PC-3 (cell line): Measurements from ENCODE around the gene PLSCR5. TPM values are rescaled to one million over a fixed set of nuclear protein-coding genes. Genes with fewer than 3 reads are reported as not detected.

ENCODE experiments used
- ATAC-seq: fragments of 200-7000 bp; cut with Tn5 transposase; 2 replicates; pipeline ENCODE4 v1.9.1; 2020; ENCODE audit warnings: mild to moderate bottlenecking, moderate library complexity
- BruUV-seq: library from RNA; stranded (reverse); fragments of 400-500 nt; replicated peaks from 2 replicates; lab custom pipeline; 2021; lab: Mats Ljungman, UMichigan
- CTCF ChIA-PET: fragments of 300-600 bp; sonication (Branson Sonifier 250); formaldehyde crosslinking; loops from one replicate; lab custom pipeline; 2022; ENCODE audit warnings: antibody characterized with exemption; lab: Charles Lee
- POLR2A ChIA-PET: fragments of 300-600 bp; sonication (Branson Sonifier 250); formaldehyde crosslinking; loops from one replicate; lab custom pipeline; 2022; ENCODE audit warnings: antibody characterized with exemption; ENCODE audit not compliant: unreplicated experiment; lab: Charles Lee
- DNase-seq: peaks from one replicate; pipeline ENCODE4 v3.0.0-alpha.2; 2015
- H2AFZ ChIP-seq: fragments of 300-600 bp; sonication (generic); 2 replicates; pipeline ENCODE4 v1.6.0; 2016; ENCODE audit warnings: antibody characterized with exemption, low read length
- H3F3A ChIP-seq: fragments of 300-600 bp; sonication (generic); one replicate; pipeline ENCODE4 v1.6.0; 2017; ENCODE audit warnings: antibody characterized with exemption, low read length, control low read depth, mild to moderate bottlenecking; ENCODE audit not compliant: unreplicated experiment
- H3K27ac ChIP-seq: fragments of 300-600 bp; sonication (generic); 2 replicates; pipeline ENCODE4 v1.5.1; 2016; ENCODE audit warnings: mild to moderate bottlenecking, low read length
- H3K27me3 ChIP-seq: fragments of 300-600 bp; sonication (generic); 2 replicates; pipeline ENCODE4 v1.6.1; 2016; ENCODE audit warnings: low read length, mixed read lengths
- H3K36me3 ChIP-seq: fragments of 300-600 bp; sonication (generic); 2 replicates; pipeline ENCODE4 v1.6.1; 2016; ENCODE audit warnings: low read depth, mixed run types, low read length, mixed read lengths
- H3K4me1 ChIP-seq: fragments of 300-600 bp; sonication (generic); 2 replicates; pipeline ENCODE4 v1.5.1; 2016; ENCODE audit warnings: low read length; ENCODE audit not compliant: insufficient read depth
- H3K4me2 ChIP-seq: fragments of 300-600 bp; sonication (generic); 2 replicates; pipeline ENCODE4 v1.6.0; 2016; ENCODE audit warnings: low read length
- H3K4me3 ChIP-seq: fragments of 300-600 bp; sonication (generic); 2 replicates; pipeline ENCODE4 v1.5.1; 2016; ENCODE audit warnings: mild to moderate bottlenecking, low read length, mixed read lengths
- H3K79me2 ChIP-seq: fragments of 300-600 bp; sonication (generic); 2 replicates; pipeline ENCODE4 v1.6.1; 2017; ENCODE audit warnings: low read length, mixed read lengths
- H3K9ac ChIP-seq: fragments of 300-600 bp; sonication (generic); 2 replicates; pipeline ENCODE4 v1.6.0; 2016; ENCODE audit warnings: mild to moderate bottlenecking, low read length
- H3K9me2 ChIP-seq: fragments of 300-600 bp; sonication (generic); replicated peaks from 2 replicates; pipeline ENCODE4 v1.6.1; 2016; ENCODE audit warnings: mixed run types, low read length, mixed read lengths
- H3K9me3 ChIP-seq: fragments of 300-600 bp; sonication (generic); 2 replicates; pipeline ENCODE4 v1.6.1; 2016; ENCODE audit warnings: low read length, mixed read lengths
- H4K20me1 ChIP-seq: fragments of 300-600 bp; sonication (generic); 2 replicates; pipeline ENCODE4 v1.6.1; 2016; ENCODE audit warnings: low read length, mixed read lengths
- EZH2 ChIP-seq: fragments of 300-600 bp; sonication (generic); IDR thresholded peaks from one replicate; pipeline ENCODE4 v1.6.1; 2017; ENCODE audit warnings: antibody characterized with exemption, mild to moderate bottlenecking, low read length; ENCODE audit not compliant: unreplicated experiment
- EZH2phosphoT487 ChIP-seq: fragments of 300-600 bp; sonication (generic); IDR thresholded peaks from 2 replicates; pipeline ENCODE4 v1.6.1; 2018; ENCODE audit warnings: mild to moderate bottlenecking, antibody characterized with exemption, low read length, borderline replicate concordance
- intact Hi-C: fragments of 100-400 bp; cut with micrococcal nuclease; formaldehyde crosslinking; loops from 2 replicates; pipeline ENCODE4 v1.9.0; 2023
- total RNA-seq: library from RNA; depleted of rRNA; stranded (reverse); fragments of >200 nt; gene quantifications from 2 replicates; pipeline ENCODE4 v1.2.3, GENCODE V29; 2014
- TF ChIP-seq, protein P1 (sequence below): fragments of 300-600 bp; sonication (generic); conservative IDR thresholded peaks from 2 replicates; pipeline ENCODE4 v1.5.1; 2017; ENCODE audit warnings: antibody characterized with exemption, low read depth, mild to moderate bottlenecking, low read length

PLSCR5 gene
- total RNA-seq, 1 experiment from 2014 or later = not detected

DNA sequence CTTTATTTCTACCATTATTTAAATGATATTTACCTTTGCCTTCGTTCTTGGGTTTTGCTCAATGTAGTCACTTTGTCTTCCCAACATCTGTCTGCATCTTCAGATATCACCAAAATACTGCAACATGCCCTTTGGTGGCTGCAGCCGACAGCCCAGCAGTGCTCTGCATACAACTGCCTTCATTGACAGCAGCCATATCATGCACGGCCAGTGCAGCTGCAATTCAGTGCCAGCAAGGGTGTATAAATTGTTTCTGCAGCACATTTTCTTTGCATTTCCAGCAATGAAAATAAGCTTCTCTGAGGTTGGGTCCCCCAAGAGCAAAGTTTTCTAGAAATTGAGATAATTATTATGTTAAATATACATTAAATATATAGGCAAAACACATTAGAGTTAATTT, 6.0 kb upstream of the PLSCR5 start:
- Histone ChIP-seq H3K4me3 (no peak overlapping the region), H3K27ac (no peak overlapping the region), H3K9ac (no peak overlapping the region), H3K36me3 (no peaks in the 10 kb centered on the region), H3K4me2 (no peak overlapping the region), H4K20me1 (no peaks in the 10 kb centered on the region), H3K4me1 (no peaks in the 10 kb centered on the region), H2AFZ (peak overlapping the region; percentile 52; the same call in 1 of the 2 replicates), H3K9me2 (no peaks in the 10 kb centered on the region), H3K9me3 (no peaks in the 10 kb centered on the region), H3K79me2 (no peaks in the 10 kb centered on the region), H3F3A (no peaks in the 10 kb centered on the region), H3K27me3 (no peaks in the 10 kb centered on the region)
- ChIA-PET POLR2A (no interaction called here), CTCF (no interaction called here)
- intact Hi-C loops = no loop called here
- no peak for TF ChIP-seq EZH2
- no peak for TF ChIP-seq EZH2phosphoT487
- TF ChIP-seq, protein P1, sequence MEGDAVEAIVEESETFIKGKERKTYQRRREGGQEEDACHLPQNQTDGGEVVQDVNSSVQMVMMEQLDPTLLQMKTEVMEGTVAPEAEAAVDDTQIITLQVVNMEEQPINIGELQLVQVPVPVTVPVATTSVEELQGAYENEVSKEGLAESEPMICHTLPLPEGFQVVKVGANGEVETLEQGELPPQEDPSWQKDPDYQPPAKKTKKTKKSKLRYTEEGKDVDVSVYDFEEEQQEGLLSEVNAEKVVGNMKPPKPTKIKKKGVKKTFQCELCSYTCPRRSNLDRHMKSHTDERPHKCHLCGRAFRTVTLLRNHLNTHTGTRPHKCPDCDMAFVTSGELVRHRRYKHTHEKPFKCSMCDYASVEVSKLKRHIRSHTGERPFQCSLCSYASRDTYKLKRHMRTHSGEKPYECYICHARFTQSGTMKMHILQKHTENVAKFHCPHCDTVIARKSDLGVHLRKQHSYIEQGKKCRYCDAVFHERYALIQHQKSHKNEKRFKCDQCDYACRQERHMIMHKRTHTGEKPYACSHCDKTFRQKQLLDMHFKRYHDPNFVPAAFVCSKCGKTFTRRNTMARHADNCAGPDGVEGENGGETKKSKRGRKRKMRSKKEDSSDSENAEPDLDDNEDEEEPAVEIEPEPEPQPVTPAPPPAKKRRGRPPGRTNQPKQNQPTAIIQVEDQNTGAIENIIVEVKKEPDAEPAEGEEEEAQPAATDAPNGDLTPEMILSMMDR = no peak
- DNase-seq = no peak
- no TSS peak for BruUV-seq
- no peak for ATAC-seq

DNA sequence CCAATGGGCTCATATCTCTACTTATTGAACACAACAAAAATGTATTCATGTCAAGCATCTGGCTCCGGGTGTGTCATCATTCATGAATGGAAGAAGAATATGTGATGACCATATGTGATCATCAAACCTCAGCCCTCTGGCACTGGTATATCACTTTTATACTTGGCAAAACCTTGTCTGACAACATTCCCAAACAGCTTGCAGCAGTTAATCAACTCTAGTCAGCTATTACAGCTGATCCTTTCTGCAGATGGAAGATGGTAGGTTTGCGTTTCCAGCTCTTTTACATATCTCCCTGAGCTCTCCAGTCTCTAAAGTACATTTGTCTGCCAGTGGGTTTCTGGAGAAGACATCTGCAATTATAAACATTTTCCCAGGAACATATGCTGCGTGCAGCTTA, 6.6 kb downstream of the PLSCR5 start:
- TF ChIP-seq, protein P1 = no peak
- TF ChIP-seq EZH2phosphoT487 = no peak
- TF ChIP-seq EZH2 = no peak
- Histone ChIP-seq H4K20me1 (no peaks in the 10 kb centered on the region), H3K4me2 (no peak overlapping the region), H3K79me2 (no peaks in the 10 kb centered on the region), H3K9me2 (no peaks in the 10 kb centered on the region), H3K27me3 (0 out of 2 replicates have a peak, but pooled peaks cover 2% of the 10 kb centered on the region), H3K9me3 (no peaks in the 10 kb centered on the region), H2AFZ (no peak overlapping the region), H3K9ac (no peak overlapping the region), H3K27ac (no peak overlapping the region), H3F3A (no peaks in the 10 kb centered on the region), H3K36me3 (no peaks in the 10 kb centered on the region), H3K4me1 (no peaks in the 10 kb centered on the region), H3K4me3 (no peak overlapping the region)
- no TSS peak for BruUV-seq
- POLR2A ChIA-PET = no interaction called here
- intact Hi-C loops = no loop called here
- DNase-seq = peak; percentile 32
- ATAC-seq = no peak
- CTCF ChIA-PET = interaction anchor here (0.7 kb wide), 1 partner anchor 40 kb away, joined by 4 read pairs; no protein-coding TSS in a partner anchor

DNA sequence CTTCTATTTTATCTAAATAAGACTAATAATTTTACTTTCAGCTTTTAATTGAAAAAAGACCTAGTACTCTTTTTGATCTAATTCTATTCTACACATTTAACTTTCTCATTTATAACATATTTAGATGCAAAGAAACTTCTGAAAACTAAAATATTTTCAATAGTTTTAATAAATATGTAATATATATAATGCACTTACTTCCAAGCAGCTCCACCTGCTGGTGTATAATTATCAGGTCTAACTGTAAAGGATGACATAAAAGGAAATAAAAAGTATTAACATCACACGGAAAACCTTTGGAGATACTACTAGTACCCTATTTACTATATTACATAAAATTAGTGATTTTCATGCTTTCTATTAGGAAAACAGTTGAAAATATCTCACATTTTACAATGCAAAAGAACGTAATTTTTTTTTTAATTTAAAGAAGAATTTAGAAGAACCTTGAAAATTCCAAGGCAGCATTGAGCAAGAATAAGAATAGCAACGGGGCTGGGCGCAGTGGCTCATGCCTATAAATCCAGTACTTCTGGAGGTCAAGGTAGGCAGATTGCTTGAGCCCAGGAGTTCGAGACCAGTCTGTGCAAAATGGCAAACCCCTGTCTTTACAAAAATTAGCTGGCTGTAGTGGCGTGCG, 10.2 kb downstream of the PLSCR5 start:
- Histone ChIP-seq H2AFZ (no peak overlapping the region), H3K4me1 (0 out of 2 replicates have a peak, but pooled peaks cover 3% of the 10 kb centered on the region), H4K20me1 (no peaks in the 10 kb centered on the region), H3K9me3 (no peaks in the 10 kb centered on the region), H3K36me3 (no peaks in the 10 kb centered on the region), H3K9ac (no peak overlapping the region), H3K4me2 (no peak overlapping the region), H3K9me2 (no peaks in the 10 kb centered on the region), H3K27ac (no peak overlapping the region), H3K27me3 (no peaks in the 10 kb centered on the region), H3F3A (no peaks in the 10 kb centered on the region), H3K79me2 (no peaks in the 10 kb centered on the region), H3K4me3 (no peak overlapping the region)
- ATAC-seq (peak; percentile 69), DNase-seq (peak; percentile 53)
- no TSS peak for BruUV-seq
- intact Hi-C loops = no loop called here
- ChIA-PET POLR2A (no interaction called here), CTCF (interaction anchor here (0.6 to 0.7 kb wide), 2 partner anchors 44 to 54 kb away, joined by 3 to 6 read pairs; no protein-coding TSS in a partner anchor)
- no peak for TF ChIP-seq EZH2phosphoT487
- TF ChIP-seq, protein P1 = peak; percentile 52
- no peak for TF ChIP-seq EZH2
